Measurements from ENCODE around the gene NPW.
"Not testable (repeated sequence)": the region's sequence is repeated elsewhere in the genome, so short reads cannot be mapped to it uniquely, and the experiment has no call there.

NPW gene

GRCh38 chr16:2002406-2003230, 17.0 kb upstream of the NPW start:
- DNase-seq: no peak

- no peak for DNase-seq
Observed at GRCh38 chr16:2003231-2003826, 16.3 kb upstream of the NPW start.

GRCh38 chr16:2003827-2004641, 15.6 kb upstream of the NPW start:
- peak; percentile 85 for DNase-seq

GRCh38 chr16:2004795-2005517, 14.6 kb upstream of the NPW start:
- no peak for DNase-seq

- DNase-seq: no peak
Observed at GRCh38 chr16:2005646-2006045, 13.9 kb upstream of the NPW start.

- no peak for DNase-seq
Observed at GRCh38 chr16:2006317-2006716, 13.3 kb upstream of the NPW start.

GRCh38 chr16:2007081-2007836, 12.3 kb upstream of the NPW start:
- no peak for DNase-seq

GRCh38 chr16:2008009-2008526, 11.5 kb upstream of the NPW start:
- no peak for DNase-seq

GRCh38 chr16:2008631-2009163, 10.9 kb upstream of the NPW start:
- no peak for DNase-seq

GRCh38 chr16:2009164-2009711, 10.3 kb upstream of the NPW start:
- no peak for DNase-seq

GRCh38 chr16:2009791-2010510, 9.6 kb upstream of the NPW start, which contains the start of gene ZNF598:
Gene ZNF598, minus strand, starts transcription at chr16:2009821.
- DNase-seq: peak; percentile 48

- not testable (repeated sequence) for DNase-seq
Observed at GRCh38 chr16:2011726-2012125, 7.9 kb upstream of the NPW start.

GRCh38 chr16:2013527-2013926, 6.1 kb upstream of the NPW start:
- no peak for DNase-seq

GRCh38 chr16:2015117-2015946, 4.3 kb upstream of the NPW start:
- no peak for DNase-seq

- DNase-seq: no peak
Observed at GRCh38 chr16:2015947-2016208, 3.7 kb upstream of the NPW start.

- no peak for DNase-seq
Observed at GRCh38 chr16:2016407-2016922, 3.1 kb upstream of the NPW start.

- DNase-seq: no peak
Observed at GRCh38 chr16:2019921-2020831, 591 bp downstream of the NPW start.

GRCh38 chr16:2022723-2023091, 3.1 kb downstream of the NPW start:
- no peak for DNase-seq
